ENCODE measurements around the gene CYLD.

DNA sequence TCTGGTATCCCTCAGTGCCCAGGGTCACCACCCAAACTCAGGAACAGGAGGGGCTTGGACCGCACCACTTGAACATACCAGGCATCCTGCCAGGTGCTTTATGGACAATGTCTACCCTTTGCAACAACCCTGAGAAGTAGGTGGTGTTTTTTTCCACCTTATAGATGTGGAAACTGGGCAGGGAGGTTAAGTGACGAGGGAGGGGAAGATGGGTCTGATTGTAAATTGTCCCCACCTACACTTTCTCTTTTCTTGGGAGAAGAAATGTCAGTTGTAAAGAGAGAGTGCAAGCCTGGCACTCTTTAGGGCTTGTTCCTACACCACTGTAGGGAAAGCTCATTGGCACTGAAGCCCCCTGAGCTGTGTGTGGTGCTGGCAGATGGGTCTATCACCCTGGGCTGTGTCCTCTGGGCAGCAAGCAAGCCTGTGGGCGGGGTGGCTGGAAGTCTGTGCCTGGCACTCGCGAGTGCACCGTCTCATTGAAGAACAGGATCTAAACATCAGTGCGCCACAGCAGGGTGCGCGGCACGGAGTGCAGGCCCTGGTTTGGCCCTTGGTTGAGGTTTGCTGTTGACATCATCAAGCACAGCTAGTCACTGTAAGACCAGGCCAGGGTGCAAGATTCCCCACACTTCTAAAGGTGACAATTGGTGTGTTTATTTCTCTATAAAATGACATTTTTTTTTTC, 33.4 kb upstream of the CYLD start:
- no peak for TF ChIP-seq CTCF (IDR thresholded peaks at IDR 0.05; ENCODE audit: insufficient read depth, low read length)
- TF ChIP-seq POLR2AphosphoS5 (IDR thresholded peaks at IDR 0.05; ENCODE audit: low read depth) = no peak
- TF ChIP-seq REST (IDR thresholded peaks at IDR 0.05; ENCODE audit: insufficient replicate concordance, low read depth) = no peak
